ENCODE results near the gene GLYR1.

GLYR1 gene

GRCh38 chr16:4850211-4850610 is 3.1 kb upstream of the GLYR1 start:
- DNase-seq (ENCODE audit: low read depth in 2 of 2) = no peak

- DNase-seq (ENCODE audit: low read depth in 2 of 2) = peak in 1 of 2 donors; percentile 10
Measured at GRCh38 chr16:4847774-4848587, 893 bp upstream of the GLYR1 start.

DNA sequence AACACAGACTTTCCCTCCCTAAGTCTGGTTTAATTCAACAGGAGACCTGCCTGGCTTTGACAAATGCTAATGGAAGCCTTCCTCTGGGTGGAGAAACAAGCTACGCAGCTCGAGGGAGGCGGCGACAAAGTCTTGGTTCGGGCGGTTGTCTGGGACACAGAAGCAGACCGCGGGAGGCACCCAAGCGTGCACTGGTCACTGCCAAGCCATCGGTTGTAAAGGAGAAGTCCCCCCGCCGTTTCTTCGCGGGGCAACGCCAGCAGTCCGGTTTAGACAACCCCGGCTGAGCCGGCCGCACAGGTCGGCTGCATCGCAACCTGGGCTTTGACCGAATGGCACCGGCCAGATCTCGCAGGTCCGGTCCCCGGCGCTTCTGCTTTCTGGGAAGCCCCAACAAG is 586 bp downstream of the GLYR1 start:
- DNase-seq (ENCODE audit: low read depth in 2 of 2) = peak in 1 of 2 donors; percentile 2

DNA sequence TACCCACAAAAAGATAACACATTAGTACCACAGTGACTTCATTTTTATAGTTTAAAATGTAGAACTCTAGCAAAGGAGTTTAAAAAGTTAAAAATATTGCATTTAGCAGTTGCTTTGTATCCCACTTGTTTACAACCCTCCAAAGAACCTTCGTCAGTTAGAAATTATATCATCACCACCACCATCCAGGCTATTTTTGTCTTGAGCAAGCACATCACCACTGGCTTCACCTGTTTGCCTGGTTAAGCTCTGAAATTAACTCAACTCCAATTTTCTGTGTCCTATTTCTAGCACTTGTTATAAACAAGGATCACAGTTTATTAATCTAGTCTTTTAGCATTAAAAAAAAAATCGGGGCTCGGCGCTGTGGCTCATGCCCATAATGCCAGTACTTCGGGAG is 6.1 kb downstream of the GLYR1 start:
- DNase-seq (ENCODE audit: low read depth in 2 of 2) = no peak

GRCh38 chr16:4839942-4840341 is 7.1 kb downstream of the GLYR1 start:
- no peak for DNase-seq (ENCODE audit: low read depth in 2 of 2)

- DNase-seq (ENCODE audit: low read depth in 2 of 2) = no peak
Measured at GRCh38 chr16:4837733-4838501, 9.2 kb downstream of the GLYR1 start.

GRCh38 chr16:4836727-4837126 is 10.4 kb downstream of the GLYR1 start:
- DNase-seq (ENCODE audit: low read depth in 2 of 2) = no peak

DNA sequence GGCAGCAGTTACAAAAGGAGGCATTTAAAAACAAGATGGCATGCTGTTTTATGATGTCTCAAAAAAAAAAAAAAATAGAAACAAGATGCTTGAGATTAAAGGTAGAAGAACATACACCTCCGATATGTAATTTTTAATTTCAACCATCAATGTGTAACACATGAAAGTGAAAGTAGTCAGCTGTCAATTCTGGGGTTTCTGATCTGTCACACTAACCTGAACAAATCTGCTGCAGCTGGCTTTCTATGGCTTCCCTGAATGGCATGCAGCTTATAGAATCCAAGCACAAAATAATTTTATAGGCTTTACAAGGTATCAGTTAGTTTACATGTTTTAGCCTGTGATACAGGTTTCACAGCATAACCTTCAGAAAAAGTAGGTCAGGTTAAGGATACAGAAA is 13.5 kb downstream of the GLYR1 start:
- no peak for DNase-seq (ENCODE audit: low read depth in 2 of 2)

- DNase-seq (ENCODE audit: low read depth in 2 of 2) = no peak
Measured at GRCh38 chr16:4832698-4833343, 14.3 kb downstream of the GLYR1 start.

GRCh38 chr16:4831616-4832015 is 15.5 kb downstream of the GLYR1 start:
- no peak for DNase-seq (ENCODE audit: low read depth in 2 of 2)

DNA sequence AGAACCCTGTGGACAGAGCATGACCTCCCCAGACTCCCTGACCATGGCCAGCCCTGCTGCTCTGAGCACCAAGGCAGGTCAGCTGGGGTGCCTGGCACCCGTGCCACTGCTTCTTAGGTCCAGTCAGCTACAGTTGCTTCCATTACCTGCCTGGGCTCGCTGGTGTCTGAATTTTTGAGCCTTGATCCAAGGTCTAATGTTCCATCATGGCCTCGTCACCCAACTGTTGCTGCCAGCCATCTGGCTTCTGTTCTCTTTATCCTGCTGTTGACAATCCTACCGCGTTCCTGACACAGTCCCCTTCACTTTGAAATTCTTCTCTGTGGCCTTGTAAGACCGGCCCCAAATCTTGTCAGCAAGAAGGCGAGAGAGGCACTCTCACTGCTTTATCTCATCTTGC is 16.7 kb downstream of the GLYR1 start:
- no peak for DNase-seq (ENCODE audit: low read depth in 2 of 2)

GRCh38 chr16:4828567-4829321 is 18.3 kb downstream of the GLYR1 start:
- no peak for DNase-seq (ENCODE audit: low read depth in 2 of 2)

DNA sequence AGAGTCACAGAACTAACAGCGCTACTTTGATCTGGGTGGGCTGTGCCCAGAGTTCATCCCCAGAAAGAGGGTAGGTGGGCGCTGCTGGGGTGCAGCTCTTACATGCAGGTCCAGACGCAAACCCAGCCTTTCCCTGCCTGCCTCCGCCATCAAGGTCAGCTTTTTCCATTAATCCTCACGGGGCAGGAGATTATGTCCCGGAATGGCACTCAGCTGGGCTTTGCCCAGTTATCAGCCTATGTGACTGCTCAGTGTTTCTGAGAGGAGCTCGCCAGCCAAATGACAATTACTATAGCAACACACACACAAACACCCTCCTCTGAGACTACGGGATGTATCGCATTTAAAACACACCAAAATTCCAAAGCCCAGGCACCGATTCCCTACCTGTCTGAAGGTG is 20.1 kb downstream of the GLYR1 start:
- no peak for DNase-seq (ENCODE audit: low read depth in 2 of 2)

DNA sequence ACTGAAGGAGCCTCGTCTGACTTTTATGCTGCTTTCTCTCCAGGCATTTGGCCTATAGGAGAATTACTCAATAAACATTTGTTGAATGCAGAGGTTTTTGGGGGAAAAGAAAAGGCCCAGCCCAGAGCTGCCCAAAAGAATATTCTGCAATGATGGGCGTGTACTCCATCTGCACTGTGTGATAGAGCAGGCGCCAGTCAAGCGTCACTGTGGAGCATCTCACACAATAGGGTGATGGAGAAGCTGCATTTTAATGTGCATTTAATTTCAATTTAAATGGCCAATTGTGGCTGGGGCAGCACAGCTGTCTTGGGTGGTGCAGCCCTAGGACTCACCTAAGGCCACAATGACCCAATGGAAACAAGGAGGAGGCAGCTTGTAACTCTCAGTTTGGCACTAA is 20.6 kb downstream of the GLYR1 start:
- DNase-seq (ENCODE audit: low read depth in 2 of 2) = no peak

DNA sequence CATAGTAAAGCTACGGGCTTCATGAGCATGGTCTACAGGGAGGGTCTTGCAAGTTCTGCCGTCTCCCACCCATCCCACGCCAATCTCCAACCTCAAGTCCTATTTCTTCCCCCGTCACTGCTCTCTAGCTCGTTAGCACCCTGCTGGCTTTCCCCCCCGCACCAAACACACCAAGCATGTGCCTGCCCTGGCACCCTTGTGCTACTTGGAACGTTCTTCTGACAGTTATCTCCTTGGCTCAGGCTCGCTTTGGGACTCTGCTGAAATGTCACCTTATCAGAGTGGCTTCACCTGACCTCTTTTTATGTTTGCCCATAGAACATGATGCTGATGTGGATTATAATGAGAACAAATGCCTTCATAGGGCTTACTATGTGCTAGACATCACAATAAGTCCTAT is 21.9 kb downstream of the GLYR1 start:
- DNase-seq (ENCODE audit: low read depth in 2 of 2) = no peak

DNA sequence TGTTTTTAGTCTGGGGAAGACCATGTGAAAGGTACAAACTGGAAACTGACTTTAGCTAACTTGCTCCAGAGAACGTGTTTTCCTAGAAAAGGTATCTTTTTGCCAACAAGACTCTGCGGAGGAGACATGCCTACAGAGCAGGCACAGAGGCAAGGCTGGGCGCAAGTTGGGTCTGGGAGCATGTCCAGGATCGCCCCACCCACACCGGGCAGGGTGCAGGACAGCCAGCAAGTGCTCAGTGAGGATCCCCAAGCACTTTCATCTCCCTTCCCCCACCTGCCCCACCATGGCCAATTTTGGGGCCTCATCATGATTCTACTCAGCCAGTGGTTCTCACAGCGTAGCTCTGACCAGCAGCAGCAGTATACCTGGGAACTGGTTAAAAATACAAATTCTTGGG is 26.4 kb downstream of the GLYR1 start:
- no peak for DNase-seq (ENCODE audit: low read depth in 2 of 2)

DNA sequence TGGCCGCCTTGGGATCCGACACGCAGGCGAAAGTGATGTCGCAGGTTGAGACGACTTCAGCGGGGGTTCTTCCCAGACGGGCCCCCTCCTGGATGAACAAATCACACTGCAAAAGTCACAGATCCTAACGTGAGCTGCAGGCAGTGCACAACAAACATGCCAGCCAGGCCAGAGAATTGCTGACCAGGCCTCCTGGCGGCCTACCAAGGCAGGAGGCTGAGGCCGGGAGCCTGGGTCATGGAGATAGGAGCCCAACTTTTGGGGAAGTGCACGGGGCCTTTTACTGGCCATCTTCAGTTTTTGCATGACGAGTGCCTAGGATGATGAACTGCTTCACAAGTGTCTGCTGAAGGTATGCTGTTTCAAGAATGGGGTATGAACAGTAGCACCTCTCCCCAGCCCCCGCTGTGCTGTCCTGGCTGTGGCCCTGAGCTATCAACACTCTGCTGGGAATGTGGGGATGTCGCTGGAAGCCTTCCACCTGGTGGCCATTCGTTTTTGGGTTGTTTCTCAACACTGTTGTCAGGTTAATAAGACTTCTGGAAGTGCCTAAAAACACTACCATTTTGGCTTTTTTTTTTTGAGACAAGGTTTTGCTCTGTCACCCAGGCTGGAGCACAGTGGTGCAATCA is 32.4 kb downstream of the GLYR1 start:
- DNase-seq (ENCODE audit: low read depth in 2 of 2) = no peak

GRCh38 chr16:4814046-4814445 is 33.0 kb downstream of the GLYR1 start:
- DNase-seq (ENCODE audit: low read depth in 2 of 2) = no peak

GRCh38 chr16:4813251-4814003 is 33.7 kb downstream of the GLYR1 start:
- DNase-seq (ENCODE audit: low read depth in 2 of 2) = no peak

DNA sequence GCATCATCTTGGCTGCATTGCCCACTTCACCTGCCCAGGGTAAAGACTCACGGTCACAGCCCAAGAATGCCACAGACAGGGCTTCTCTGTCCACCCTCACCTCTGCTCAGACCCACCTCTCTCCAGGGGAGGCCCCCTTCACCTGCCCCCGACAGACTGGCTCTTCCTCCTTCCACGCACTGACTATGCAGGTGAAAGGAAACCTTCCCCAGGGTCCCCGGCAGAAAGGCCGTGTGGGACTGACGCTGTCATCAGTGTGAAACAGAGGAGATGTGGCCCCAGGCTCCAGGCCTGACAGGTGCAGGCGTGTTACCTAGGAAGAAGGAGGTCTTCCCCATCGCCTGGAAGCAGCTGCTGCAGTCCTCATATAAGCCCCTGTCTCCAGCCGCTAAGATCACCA is 35.3 kb downstream of the GLYR1 start:
- no peak for DNase-seq (ENCODE audit: low read depth in 2 of 2)

DNA sequence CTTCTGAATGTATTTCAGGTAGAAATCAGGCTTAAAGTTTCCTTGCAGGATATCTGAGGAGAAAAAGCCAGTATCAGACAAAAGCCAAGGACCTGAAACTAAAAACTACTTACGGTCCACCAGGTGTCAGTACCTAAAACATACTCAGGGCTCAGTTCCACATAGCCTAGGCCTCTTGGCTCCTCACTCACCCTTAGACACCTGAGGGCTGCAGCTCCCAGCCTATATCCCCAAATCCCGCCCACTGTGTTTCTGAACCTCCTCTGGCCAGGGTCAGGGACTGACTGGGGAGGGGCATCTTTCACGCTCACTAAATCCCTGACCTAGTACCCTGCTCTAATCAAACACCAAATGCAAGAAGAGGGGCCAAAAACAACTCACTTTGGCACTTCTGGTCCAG is 35.8 kb downstream of the GLYR1 start:
- DNase-seq (ENCODE audit: low read depth in 2 of 2) = no peak
